DMS79 (cell line): ENCODE results near the gene RHEB.

ENCODE experiments used
- DNase-seq: peaks from one replicate; lab custom pipeline; 2025; lab: John Stamatoyannopoulos, UW

Gene RHEB

DNA sequence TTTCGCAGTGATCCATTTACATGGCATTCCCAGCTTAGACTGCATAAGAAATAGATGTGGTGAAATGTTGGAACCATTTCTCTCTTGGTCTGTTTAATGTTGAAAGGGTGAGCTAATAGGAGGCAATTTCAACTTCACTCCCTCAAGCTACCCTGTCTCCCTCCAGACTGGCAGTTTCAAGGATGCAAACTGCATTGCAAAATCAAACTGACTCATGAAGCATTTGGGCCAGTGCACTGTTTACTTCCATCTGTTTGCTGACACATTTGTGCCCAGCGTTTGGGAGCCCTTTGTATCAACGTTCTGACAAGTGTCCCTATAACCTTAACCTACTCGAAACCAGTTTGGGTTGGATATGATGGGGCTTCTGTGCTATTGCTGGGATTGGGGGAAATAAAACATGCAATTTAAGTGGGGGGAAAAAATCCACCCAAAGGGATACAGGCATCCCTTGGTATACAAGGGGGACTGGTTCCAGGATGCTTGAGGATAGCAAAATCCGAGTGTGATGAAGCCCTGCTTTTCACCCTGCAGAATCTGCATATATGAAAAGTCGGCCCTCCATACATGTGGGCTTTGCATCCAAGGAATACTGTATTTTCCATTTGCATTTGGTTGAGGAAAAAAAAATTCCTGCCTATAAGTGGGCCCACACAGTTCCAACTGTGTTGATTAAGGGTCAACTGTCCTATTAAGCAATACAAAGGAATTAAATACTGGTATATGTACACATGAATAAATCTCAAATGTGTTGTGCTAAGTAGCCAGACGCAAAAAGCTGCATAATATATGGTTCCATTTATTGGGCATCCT is 15.6 kb downstream of the RHEB start:
- DNase-seq: no peak

DNA sequence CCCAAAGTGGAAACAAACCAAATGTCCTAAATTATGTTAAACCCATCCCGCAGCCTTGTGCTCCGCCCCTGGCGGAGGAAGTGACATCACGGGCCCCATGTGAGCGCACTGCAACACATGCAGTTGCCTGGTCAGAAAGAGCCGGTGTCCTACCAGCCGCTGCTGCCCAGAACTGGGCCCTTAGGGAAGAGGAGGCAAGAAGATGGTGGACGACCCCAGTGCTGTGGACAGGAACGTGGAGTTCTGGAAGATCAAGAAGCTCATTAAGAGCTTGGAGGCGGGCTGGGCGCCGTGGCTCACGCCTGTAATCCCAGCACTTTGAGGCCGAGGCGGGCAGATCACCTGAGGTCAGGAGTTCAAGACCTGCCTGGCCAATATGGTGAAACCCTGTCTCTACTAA is 18.0 kb downstream of the RHEB start:
- DNase-seq: no peak

DNA sequence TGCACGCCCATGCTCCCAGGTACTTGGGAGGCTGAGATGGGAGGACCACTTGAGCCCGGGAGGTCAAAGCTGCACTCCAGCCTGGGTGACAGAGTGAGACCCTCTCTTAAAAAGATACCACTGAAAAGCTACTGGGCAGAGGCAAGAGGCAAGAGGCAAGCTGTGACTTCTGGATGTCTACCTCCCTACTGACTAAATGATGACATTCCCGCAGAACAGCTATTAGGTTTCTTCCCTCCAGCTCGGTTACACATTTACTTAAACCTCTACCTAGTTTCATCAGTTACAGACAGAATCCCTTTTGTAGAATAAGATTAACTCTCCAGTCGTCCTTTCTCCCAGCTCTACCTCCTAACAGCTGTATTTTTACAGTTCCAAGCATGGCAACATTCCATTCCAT is 21.2 kb downstream of the RHEB start:
- DNase-seq: no peak

DNA sequence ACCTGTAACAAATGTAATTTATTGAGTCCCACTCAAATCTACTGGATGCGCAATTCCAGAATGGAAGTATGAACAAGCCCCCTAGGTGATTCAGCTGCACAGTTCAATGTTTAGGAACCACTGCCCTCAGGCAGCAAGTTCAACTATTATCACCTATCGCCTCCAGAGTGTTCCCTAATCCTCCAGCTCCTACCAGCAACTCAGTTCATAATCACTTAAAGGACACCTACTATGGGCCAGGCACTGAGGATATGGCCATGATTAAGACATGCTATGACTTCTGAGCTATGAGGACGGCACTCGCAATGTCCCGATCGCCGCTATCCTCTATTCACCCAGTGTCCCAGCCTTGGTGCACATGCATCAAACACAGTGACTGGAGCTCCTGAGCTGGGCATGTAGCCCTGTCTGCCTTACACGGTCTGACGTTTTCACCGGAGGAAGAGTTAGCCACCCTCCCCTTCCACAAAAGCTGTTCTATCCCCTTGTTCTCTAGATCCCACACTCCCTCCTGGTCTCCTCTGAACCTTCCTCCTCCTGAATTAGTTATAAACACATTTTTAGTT is 22.3 kb downstream of the RHEB start:
- DNase-seq: no peak

DNA sequence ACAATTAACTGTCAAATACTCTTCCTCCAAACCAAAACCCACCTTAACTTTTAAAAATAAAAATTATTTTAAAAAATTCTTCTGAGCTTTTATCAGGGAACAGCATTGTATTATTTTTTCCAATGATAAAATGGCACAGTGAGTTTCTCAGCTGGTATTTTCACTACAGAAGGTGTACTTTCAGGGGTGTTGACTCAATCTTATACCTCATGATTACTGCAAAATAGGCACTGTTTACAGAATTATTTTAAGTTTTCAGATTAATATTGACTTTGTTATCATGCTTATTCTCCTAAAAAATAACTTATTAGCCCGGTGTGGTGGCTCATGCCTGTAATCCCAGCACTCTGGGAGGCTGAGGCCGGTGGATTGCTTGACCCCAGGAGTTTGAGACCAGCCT is 24.3 kb downstream of the RHEB start:
- no peak for DNase-seq

DNA sequence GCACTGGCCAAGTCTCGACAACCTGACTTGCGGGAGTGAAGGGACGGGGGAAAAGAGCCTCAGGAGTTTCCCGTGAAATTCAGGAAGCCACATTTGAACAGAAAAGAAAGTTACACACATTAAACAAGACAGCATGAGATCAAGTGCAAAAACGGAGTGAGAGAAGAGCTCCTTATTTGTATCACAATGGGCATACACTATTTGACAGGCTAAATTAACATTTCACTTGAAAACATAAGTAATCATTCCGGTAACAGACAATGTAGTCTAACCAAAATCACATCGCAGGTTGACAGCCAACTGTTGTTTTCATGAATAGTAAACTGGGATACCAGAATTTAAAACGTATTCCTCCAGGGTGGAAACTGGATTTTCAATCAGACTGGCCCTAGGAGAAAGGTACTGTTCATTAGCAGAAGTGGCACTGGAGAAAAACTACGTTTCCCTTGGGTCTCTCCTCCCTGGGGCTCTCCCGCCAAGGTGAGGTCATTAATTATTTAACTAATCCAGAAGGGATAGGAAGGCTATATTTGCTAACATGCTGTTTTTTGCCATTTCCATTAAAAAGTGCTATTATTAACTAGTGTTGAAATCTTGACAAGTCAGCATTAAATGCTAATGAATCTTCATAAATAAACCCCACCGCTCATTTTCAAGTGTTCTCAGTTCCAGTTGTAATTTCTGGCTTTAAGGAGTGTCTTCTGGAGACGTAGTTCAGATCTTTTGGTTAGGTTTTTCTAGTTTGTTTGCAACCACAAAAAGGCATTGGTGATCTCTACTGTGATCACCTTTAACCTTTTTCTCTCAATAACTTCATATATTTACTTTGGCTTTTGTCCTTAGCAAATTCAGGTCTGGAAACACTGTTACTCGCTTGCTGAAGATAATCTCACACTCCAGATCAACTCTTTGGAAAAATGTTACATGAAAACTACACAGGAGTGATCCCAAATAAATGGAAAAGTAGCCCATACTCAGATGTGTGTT is 25.1 kb downstream of the RHEB start:
- DNase-seq: peak; percentile 40

DNA sequence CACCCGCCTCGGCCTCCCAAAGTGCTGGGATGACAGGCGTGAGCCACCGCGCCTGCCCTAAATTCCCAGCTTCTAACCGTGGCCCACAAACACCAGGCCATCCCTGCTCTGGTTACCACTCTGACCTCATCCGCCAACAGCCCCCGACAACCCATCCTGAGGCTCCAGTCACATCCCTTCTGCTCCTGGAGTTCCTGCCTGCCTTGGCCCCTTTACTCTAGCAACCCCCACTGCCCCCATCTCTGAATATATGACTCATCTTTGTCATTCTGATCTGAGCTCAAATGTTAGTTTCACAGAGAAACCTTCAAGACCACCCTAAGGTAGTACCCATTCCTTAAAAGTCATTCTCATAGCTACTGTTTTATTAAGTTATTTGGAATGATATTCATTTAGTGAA is 26.6 kb downstream of the RHEB start:
- no peak for DNase-seq

DNA sequence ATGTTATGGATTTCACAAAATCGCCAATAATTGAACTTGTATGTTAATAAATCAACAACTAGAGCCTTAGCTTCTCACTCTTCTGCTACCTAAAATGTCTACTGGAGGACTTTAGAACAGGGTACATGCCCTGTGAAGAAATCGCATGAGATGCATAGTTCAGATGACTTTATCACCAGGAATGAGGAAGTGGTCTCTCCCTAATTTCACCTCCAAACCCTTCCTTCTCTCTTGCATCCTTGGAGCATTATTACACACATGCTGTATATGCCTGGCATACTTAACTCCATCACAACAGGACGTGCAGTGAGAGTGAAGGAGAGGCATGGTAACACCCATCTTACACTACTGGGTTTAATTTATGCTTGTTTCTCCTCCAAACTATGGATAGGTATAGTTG is 27.8 kb downstream of the RHEB start:
- DNase-seq: no peak

DNA sequence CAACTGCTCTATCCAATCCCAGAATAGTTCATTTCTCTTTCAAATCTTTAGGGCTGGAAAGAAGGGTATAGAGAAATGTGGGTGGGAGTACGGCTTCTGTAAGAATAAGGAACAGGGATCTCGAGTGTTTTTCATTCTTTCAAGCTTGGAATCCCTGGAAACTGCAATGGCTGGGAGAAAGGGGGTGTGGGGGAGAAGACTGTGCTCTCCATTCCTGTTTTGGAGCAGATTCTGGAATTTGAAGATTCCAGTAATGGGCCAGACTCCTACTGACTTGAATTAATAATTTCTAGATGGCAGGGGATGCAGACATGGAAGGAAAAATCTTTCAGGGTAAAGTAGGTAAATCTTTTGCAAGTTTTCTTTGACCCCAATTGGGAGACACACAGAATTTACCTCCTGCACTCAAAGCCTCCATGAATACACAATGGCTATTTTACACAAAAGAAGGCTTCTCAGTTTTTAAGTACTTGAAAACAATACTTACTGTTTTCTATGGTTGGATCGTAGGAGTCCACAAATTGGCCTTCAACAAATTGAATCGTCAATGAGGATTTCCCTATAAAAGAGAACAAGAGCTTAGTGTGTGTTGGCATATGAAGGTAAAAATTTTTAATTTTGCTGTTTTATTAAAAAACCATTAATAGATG is 29.1 kb downstream of the RHEB start:
- no peak for DNase-seq

DNA sequence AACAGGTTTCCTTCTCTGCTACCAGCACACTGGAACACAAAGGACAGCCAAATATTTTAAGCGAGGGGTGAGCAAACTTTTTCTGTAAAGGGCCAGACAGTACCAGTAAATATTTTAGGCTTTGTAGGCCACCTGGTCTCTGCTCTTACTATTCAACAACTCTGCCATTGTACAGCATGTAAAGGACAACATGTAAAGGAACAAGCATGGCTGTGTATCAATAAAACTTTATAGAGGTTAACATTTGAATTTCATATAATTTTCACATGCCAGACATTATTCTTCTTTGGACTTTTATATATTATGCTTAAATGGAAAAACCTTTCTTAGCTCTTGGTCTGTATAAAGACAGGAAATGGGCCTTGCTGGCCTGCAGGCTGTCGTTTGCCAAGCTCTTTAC is 30.2 kb downstream of the RHEB start:
- no peak for DNase-seq

DNA sequence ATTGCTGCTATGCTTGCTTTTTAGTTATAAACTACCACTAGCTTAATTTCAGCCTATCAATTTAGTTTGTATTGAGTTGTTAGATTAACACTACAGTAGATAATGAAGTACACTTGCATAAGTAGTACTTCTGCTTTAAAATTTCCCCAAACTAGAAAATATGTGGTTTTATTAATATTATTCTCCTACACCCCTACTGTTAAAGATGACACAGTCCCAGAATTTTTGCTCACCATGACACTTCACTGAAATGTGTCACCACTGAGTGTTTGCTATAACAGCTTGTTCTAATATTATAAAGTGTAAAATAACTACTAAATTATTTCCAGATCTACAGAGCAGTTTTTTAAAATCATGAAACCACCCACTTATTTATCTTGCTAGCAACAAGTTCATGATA is 31.6 kb downstream of the RHEB start:
- DNase-seq: no peak

DNA sequence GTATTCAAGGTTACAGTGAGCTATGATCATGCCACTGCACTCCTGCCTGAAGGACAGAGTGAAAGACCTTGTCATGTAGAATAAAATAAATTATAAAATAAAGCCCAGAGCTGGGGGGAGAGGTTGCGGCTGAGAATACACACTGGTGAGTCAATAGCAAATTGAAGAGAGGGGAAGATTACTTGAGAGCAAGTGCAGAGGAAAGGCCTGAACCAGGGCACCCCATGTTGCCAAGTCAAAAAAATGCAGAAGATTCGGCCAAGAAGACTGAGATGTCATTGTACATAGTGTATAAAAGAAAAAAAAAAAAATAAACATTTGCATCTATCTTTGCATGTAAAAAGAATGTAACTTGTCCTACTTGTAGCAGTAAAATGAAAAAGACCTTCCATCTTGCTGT is 32.5 kb downstream of the RHEB start:
- DNase-seq: no peak

DNA sequence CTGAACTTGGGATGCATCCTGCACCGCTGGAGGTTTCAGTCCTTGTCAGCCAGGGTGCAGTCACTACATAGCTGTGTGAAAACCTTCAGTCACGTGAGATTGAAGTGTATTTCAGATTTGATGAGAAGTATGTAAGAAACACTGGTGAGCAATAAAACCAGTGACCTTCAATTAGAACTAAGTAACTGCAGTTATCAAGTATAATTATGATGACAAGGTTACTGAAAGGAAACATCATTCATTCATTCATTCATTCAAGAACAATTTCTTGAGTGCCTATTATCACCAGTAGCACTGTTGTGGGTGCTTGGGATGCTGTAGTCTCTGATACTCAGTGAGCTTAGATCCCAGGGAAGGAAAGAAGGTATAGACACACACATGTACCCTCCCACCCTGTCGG is 33.6 kb downstream of the RHEB start:
- no peak for DNase-seq

DNA sequence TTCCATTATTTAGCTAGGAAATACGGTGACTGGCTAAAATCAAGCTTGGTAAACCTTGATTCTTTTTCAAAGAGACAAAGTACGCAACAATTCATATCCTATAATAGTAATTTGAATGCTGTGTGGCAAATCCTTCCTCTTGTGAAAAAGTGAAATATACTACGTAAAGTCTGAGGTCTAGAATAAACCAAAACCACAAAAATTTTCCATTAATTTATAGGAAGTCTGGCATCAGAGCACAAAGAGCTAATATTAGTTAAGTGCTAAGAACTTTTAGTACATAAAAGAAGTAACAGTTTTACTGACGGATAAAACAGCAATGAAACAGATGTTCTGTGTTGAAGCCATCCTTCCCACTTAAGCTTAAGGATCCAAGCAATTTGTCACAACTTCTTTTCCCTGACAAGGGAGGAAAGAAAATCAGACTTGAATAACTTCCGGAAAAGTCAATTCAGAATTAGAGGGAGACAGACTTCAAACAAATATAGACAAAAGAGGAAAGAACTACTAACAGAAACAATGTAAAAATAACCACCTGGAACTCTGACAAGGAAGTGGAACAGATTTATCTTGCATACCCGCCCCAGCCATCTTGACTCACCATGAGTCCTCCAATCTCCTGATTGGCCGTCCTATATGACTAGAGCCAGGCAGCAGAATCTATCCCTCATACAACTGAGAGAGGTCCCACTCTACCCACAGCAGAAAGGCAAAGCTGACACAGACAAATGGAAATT is 34.6 kb downstream of the RHEB start:
- DNase-seq: no peak

DNA sequence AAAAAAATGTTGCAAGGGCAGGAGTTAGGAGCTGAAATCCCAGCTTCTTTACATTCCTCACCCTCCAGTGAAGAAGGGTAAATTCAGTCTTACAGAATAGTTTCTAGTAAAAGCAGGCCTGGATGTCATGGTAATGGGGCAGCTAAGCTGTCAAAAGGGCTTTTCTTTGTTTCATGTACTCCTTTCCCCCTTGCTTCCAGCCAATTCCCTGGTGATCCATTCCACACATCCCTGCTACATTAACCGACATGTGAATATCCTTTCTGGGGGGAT is 36.0 kb downstream of the RHEB start:
- no peak for DNase-seq

DNA sequence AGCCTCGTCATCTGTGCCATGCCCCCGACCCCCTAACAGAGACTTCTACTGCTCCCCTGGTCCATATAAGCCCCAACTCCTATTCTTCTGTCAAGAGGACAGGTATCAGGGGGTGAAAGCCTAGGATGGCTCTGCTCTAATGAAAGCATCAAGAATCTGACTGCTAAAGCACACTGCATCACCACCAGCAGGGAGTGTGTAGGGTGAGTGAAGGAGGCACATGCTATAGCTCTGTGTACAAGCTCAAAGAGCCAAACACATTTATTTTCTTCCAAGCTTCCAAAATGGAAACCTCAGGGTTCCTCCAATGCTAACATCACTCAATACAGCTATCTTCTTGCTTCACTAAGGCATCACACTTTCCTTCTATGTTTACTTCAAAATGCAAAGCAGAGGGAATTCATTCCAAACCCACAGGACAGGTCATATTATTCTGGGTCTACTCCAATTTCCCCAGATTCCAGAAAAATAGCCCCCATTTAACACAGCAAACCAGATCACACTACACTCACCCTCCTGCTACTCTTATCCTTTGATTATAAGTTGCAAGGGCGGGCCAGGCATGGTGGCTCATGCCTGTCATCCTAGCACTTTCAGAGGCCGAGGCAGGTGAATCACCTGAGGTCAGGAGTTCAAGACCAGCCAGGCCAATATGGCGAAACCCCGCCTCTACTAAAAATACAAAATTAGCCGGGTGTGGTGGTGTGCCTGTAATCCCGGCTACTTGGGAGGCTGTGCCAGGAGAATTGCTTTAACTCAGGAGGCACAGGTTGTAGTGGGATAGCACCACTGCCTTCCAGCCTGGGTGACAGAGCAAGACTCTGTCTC is 36.6 kb downstream of the RHEB start:
- DNase-seq: no peak

DNA sequence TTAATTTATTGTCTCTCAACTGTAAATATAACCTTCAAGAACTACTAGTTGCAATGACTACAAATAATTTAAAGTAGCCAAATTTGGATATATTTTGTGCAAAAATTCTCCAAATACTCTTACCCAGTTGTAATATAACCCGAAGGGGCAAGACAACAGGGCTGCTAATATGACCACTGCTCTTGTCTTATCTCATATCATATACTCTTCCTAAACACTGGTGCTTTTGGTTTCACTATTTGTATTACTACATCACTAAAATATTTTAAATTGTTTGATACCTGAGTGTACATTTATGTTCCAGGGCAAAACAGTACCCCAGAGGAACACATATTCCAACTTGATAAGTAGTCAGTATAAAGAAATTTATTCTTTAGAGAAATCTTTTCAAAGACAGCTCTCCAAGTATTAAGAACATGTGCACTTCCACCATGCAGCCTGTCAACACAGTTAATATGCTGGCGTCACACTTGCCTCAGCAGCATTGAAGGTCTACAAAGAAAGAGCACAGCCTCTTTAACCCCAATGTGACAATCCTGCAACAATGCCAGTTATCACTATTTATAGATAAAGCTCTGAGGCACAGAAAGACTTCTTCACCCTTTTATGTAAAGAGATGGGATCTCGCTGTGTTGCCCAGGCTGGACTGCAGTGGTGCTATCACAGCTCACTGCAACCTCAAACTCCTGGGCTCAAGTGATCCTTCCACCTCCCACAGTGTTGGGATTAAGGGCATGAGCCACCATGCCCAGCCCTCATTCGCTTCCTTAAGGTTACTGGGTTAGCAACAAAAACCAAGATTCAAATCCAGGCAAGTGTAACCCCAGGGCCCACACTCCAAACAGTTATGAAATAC is 37.8 kb downstream of the RHEB start:
- DNase-seq: no peak

DNA sequence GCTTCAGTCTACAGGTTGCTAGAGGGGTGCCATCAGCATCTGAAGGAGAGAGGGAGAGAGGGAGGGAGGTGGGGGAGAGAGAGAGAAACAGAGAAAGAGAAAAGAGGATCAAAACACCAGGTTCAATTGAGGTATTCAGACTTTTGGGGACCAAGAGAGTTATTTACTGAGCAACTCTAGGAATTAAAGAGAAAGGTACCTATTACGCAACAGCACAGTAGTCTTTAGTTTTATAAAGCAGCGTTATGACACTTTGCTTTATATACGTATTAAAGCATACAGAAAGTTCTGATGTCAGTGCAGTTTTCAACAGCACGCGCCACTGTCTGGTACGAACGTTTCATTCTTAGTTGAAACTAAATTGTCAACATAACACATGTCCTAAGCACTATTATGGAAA is 41.8 kb downstream of the RHEB start:
- DNase-seq: no peak

DNA sequence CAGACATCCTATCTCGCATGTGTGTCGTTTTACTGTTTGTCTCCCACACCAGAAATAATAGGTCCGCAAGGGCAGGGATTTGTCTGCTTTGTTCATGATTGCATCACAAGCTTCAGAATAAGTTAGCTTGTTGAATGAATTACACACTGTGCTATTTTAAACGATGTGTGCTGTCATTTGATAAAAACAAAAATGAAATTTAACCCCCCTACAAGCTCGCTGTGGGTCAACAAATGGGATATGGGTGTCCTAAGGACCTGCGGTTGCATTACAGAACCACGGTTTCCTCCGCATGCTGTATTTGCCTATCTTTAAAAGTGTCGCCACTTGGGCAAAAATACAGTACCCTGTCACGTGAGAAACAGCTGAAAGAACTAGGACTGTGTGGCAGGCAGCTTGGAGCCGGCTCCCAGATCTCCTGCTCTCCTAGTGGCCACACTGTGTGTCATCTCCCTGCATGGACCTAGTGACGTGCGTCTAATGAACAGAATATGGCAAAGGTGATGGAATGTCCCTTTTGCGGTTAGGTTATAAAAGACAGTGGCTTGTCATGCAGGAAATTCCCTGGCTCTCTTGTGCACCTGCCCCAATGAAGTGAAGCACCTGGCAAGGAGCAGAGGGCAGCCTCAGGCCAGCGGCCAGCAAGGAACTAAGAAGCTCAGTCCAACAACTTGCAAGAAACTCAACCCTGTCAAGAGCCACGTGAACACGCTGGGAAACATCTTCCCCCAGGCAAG is 46.9 kb downstream of the RHEB start:
- no peak for DNase-seq
